Measurements from ENCODE around the gene TNS1. TPM values are rescaled to one million over a fixed set of nuclear protein-coding genes. Genes with fewer than 3 reads are reported as not detected.

TNS1 gene
- total and polyA plus RNA-seq, 2 donors (not counting 1 experiment from before 2014, with no cell fraction given): 0.10 to 0.86 TPM

GRCh38 chr2:217847552-217848350 lies 155.0 kb downstream of the TNS1 start:
- Mint-ChIP-seq H3K4me3 (no peak overlapping the region), H3K9me3 (ENCODE audit: insufficient read depth) (no peaks in the 10 kb centered on the region), H3K27me3 (peaks cover 3% of the 10 kb centered on the region), H3K4me1 (no peaks in the 10 kb centered on the region), H3K27ac (no peak overlapping the region)
- intact Hi-C loops (cut with micrococcal nuclease): no loop called here
- ChIA-PET POLR2A (no interaction called here), CTCF (no interaction called here)
- H3K27ac ChIP-seq (ENCODE audit: low read length in 2 of 2): no peak overlapping the region
- DNase-seq (no peak), ATAC-seq (ENCODE audit: low read depth) (no peak)
- H3K4me3 ChIP-seq (ENCODE audit: control extremely low read depth in 1 of 5, extremely low read depth in 1 of 5, insufficient read depth in 1 of 5, low read depth in 2 of 5, low read length in 4 of 5): no peak overlapping the region
- H3K36me3 ChIP-seq (replicated peaks in 1 of 2; ENCODE audit: control extremely low read depth in 1 of 2, control insufficient read depth in 1 of 2, extremely low read depth in 1 of 2, insufficient read depth in 2 of 2, low read length in 1 of 2): no peaks in the 10 kb centered on the region
- no peaks in the 10 kb centered on the region for H3K4me1 ChIP-seq (ENCODE audit: control insufficient read depth in 2 of 2, insufficient read depth in 2 of 2, low read length in 2 of 2)
- no peak overlapping the region for H3K9ac ChIP-seq (ENCODE audit: low read length)
- H3K27me3 ChIP-seq (replicated peaks in 1 of 4; ENCODE audit: control extremely low read depth in 1 of 4, control insufficient read depth in 3 of 4, insufficient read depth in 4 of 4, low read length in 3 of 4): peaks cover 0 to 6% (median 2%) of the 10 kb centered on the region in 4 experiments
- no peak overlapping the region for H3K4me2 ChIP-seq (replicated peaks; ENCODE audit: low read depth, low read length, poor library complexity, severe bottlenecking)
- TF ChIP-seq EZH2 (IDR thresholded peaks at IDR 0.05; ENCODE audit: borderline replicate concordance, insufficient read depth, low read depth, low read length, poor library complexity, severe bottlenecking): no peak
- no peak for TF ChIP-seq CTCF (IDR thresholded peaks at IDR 0.05)
- WGBS (ENCODE audit: insufficient coverage): 90% methylated on average over 19 of the region's 20 CpGs
- no peak overlapping the region for H2AFZ ChIP-seq (ENCODE audit: insufficient read depth, low read depth, low read length, poor library complexity, severe bottlenecking)
- no peaks in the 10 kb centered on the region for H3K79me2 ChIP-seq (ENCODE audit: control insufficient read depth, insufficient read depth, low read length)
- H4K20me1 ChIP-seq (ENCODE audit: control insufficient read depth, insufficient read depth, low read length, poor library complexity, severe bottlenecking): no peaks in the 10 kb centered on the region
- H3K9me3 ChIP-seq (ENCODE audit: control extremely low read depth in 1 of 3, control insufficient read depth in 2 of 3, insufficient read depth in 1 of 3, low read length in 2 of 3): peaks cover 0 to 11% (median 10%) of the 10 kb centered on the region in 3 donors

DNA sequence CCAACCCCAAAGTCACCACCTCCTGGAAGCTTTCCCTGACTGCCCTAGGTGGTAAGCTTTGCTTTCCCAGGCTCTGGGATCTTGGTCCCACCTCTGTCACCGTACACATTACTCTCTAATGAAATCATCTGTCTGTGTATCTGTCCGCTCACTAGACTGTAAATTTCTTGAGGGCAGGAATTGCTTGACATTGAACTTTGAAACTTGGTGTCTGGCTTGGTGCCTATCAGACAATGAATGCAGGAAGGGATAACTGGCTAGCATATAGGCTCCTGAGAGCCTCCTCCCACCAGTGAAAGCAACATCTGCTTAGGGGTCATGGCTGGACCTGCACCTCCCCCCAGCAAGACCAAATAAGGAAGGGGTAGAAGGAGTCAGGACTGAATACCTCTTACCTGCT lies 155.7 kb downstream of the TNS1 start:
- H3K4me3 ChIP-seq (ENCODE audit: control extremely low read depth in 1 of 5, extremely low read depth in 1 of 5, insufficient read depth in 1 of 5, low read depth in 2 of 5, low read length in 4 of 5): no peak overlapping the region
- TF ChIP-seq CTCF (IDR thresholded peaks at IDR 0.05) (no peak), EZH2 (IDR thresholded peaks at IDR 0.05; ENCODE audit: borderline replicate concordance, insufficient read depth, low read depth, low read length, poor library complexity, severe bottlenecking) (no peak)
- H3K27me3 ChIP-seq (replicated peaks in 1 of 4; ENCODE audit: control extremely low read depth in 1 of 4, control insufficient read depth in 3 of 4, insufficient read depth in 4 of 4, low read length in 3 of 4): peaks cover 0 to 6% (median 2%) of the 10 kb centered on the region in 4 experiments
- H3K27ac Mint-ChIP-seq: no peak overlapping the region
- no peak for DNase-seq
- H3K79me2 ChIP-seq (ENCODE audit: control insufficient read depth, insufficient read depth, low read length): no peaks in the 10 kb centered on the region
- no peaks in the 10 kb centered on the region for H4K20me1 ChIP-seq (ENCODE audit: control insufficient read depth, insufficient read depth, low read length, poor library complexity, severe bottlenecking)
- ChIA-PET POLR2A (no interaction called here), CTCF (no interaction called here)
- H3K9me3 ChIP-seq (ENCODE audit: control extremely low read depth in 1 of 3, control insufficient read depth in 2 of 3, insufficient read depth in 1 of 3, low read length in 2 of 3): peaks cover 0 to 11% (median 10%) of the 10 kb centered on the region in 3 donors
- no peak overlapping the region for H3K4me2 ChIP-seq (replicated peaks; ENCODE audit: low read depth, low read length, poor library complexity, severe bottlenecking)
- H3K4me3 Mint-ChIP-seq: no peak overlapping the region
- H3K27ac ChIP-seq (ENCODE audit: low read length in 2 of 2): no peak overlapping the region
- intact Hi-C loops (cut with micrococcal nuclease): no loop called here
- H3K9me3 Mint-ChIP-seq (ENCODE audit: insufficient read depth): no peaks in the 10 kb centered on the region
- no peaks in the 10 kb centered on the region for H3K4me1 Mint-ChIP-seq
- H3K4me1 ChIP-seq (ENCODE audit: control insufficient read depth in 2 of 2, insufficient read depth in 2 of 2, low read length in 2 of 2): no peaks in the 10 kb centered on the region
- ATAC-seq (ENCODE audit: low read depth): no peak
- peaks cover 3% of the 10 kb centered on the region for H3K27me3 Mint-ChIP-seq
- no peak overlapping the region for H2AFZ ChIP-seq (ENCODE audit: insufficient read depth, low read depth, low read length, poor library complexity, severe bottlenecking)
- H3K36me3 ChIP-seq (replicated peaks in 1 of 2; ENCODE audit: control extremely low read depth in 1 of 2, control insufficient read depth in 1 of 2, extremely low read depth in 1 of 2, insufficient read depth in 2 of 2, low read length in 1 of 2): no peaks in the 10 kb centered on the region
- H3K9ac ChIP-seq (ENCODE audit: low read length): no peak overlapping the region
- no CpG with 5 or more reads among the region's 2 CpGs for WGBS (ENCODE audit: insufficient coverage)

Measured in B cell (primary cell).